Measurements from ENCODE around the gene PLB1.

DNA sequence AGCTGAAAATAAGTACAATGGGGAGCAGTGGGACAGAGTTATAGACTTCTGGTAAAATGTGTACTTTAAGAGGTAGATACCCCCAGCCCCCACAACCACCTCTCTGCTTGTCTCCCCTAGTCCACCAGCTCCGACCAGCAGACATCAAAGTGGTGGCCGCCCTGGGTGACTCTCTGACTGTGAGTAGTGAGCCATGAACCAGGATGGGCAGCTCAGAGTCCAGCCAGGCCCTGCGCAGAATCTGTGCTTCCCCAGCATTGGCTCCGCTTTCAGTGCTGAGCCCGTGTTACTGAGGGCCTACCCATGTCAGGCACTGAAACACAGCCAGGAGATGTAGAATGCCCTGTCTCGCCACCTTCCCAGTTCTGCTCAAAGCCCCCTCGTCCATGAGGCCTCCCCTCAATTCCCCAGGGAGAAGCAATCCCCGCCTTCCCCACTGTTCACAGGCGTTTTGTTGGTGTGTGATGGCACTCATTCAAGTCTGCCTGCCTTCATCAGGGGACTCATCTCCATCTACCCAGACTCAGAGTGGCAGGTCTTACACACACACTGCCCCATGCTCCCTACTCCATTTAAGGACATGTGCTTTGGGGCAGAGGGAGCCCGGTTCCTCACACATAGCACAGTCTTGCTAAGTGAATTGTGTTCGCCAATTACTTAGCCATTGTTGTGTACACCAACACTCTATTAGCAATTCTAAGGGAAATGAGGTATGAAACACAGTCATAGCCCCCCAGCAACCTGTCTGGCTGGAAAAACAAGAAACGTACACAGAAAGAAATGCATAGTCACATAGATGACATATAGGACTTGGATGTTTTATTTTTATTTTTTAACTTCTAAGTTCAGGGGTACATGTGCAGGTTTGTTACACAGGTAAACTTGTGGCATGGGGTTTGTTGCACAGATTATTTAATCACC, 122.6 kb downstream of the PLB1 start:
- TF ChIP-seq, protein P1, sequence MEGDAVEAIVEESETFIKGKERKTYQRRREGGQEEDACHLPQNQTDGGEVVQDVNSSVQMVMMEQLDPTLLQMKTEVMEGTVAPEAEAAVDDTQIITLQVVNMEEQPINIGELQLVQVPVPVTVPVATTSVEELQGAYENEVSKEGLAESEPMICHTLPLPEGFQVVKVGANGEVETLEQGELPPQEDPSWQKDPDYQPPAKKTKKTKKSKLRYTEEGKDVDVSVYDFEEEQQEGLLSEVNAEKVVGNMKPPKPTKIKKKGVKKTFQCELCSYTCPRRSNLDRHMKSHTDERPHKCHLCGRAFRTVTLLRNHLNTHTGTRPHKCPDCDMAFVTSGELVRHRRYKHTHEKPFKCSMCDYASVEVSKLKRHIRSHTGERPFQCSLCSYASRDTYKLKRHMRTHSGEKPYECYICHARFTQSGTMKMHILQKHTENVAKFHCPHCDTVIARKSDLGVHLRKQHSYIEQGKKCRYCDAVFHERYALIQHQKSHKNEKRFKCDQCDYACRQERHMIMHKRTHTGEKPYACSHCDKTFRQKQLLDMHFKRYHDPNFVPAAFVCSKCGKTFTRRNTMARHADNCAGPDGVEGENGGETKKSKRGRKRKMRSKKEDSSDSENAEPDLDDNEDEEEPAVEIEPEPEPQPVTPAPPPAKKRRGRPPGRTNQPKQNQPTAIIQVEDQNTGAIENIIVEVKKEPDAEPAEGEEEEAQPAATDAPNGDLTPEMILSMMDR (IDR thresholded peaks at IDR 0.05): no peak
- no peak for TF ChIP-seq POLR2A (IDR thresholded peaks at IDR 0.05)

Measured in right lobe of liver (tissue), 4 donors.